Measurements from ENCODE around the gene MADCAM1.
"Not testable (repeated sequence)": the region's sequence is repeated elsewhere in the genome, so short reads cannot be mapped to it uniquely, and the experiment has no call there.

MADCAM1 gene

GRCh38 chr19:496112-496665 is at the start of gene MADCAM1:
MADCAM1 (plus strand) TSS chr19:496486; CDS start chr19:496500, 14 bp downstream.
- FAIRE-seq: no peak

DNA sequence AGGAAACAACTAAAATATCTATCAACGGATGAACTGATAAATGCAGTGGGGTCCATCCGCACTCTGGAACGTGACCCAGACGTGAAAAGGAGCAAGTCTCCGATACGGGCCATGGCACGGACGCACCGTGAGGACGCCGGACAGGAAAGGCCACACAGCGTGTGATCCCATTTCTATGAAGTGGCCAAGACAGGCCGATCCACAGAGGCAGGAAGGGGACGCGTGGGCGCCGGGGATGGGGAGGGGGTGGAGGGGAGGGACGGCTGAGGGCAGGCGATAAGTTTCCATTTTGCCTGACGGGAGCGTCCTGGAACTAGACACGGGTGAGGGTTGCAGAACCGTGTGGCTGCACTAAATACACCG is 49.2 kb upstream of the MADCAM1 start:
- FAIRE-seq: no peak

GRCh38 chr19:447816-448560 is 48.3 kb upstream of the MADCAM1 start:
- FAIRE-seq: no peak

- no peak for FAIRE-seq
Observed at GRCh38 chr19:449916-450315, 46.4 kb upstream of the MADCAM1 start.

DNA sequence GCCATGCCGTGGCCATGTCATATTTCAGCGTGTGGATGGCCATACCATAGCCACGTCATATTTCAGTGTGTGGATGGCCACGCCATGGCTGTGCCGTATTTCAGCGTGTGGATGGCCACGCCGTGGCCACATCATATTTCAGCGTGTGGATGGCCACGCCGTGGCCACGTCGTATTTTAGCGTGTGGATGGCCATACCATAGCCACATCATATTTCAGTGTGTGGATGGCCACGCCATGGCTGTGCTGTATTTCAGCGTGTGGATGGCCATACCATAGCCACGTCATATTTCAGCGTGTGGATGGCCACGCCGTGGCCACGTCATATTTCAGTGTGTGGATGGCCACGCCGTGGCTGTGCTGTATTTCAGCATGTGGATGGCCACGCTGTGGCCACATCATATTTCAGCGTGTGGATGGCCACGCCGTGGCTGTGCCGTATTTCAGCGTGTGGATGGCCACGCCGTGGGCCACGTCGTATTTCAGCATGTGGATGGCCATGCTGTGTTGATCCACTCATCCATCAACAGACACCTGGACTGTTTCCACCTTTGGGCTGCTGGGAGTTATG is 45.3 kb upstream of the MADCAM1 start:
- FAIRE-seq: not testable (repeated sequence)

DNA sequence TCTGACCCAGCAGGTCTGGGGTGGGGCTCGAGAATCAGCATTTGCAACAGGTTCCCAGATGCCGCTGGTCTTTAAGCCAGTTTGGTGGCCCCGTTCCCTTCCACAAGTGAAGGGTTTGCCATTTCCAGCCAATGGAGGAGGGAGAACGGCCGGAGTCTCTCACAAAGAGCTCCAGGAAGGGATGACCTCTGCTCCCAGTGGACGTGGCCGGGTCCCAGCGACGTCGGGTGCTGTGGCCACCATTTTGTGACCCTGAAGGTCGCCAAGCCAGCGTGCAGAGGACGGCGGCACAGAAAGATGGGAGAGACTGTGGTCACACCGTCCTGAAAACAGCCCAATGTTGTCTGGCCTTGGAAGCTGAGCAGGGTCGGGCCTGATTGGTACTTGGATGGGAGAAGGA is 43.5 kb upstream of the MADCAM1 start:
- no peak for FAIRE-seq

GRCh38 chr19:453606-454005 is 42.7 kb upstream of the MADCAM1 start:
- no peak for FAIRE-seq

DNA sequence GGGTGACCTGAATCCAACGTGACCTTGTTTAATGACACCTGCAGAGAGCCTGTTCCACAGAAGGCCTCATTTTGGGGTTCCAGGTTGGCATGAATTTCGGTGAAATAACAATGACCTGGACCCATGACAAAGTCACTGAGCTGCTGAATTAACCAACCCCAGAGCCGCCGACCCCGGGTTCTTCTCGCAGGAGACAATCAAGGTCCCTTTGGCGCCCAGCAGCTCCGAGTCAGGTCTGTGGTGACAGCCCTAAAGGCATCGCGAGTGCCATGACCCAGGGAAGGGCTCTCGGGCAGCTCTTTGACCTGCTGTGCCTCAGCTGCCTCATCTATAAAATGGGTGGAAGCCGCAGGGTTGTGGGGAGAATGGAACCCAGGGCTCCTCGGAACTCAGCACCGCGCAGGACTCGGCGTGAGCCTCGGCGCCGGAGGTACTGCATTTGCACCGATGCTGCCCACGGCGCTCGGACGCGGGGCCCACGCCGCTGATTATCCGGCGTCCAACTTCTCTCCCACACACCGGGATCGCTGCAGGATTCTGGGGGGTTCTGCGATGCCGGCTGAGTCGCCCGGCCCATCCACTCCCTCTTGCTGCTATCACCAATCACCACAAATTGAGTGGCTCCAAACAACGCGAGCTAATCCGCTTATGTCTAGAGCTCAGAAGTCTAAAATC is 41.1 kb upstream of the MADCAM1 start:
- FAIRE-seq: no peak

- no peak for FAIRE-seq
Observed at GRCh38 chr19:455851-456546, 40.3 kb upstream of the MADCAM1 start.

DNA sequence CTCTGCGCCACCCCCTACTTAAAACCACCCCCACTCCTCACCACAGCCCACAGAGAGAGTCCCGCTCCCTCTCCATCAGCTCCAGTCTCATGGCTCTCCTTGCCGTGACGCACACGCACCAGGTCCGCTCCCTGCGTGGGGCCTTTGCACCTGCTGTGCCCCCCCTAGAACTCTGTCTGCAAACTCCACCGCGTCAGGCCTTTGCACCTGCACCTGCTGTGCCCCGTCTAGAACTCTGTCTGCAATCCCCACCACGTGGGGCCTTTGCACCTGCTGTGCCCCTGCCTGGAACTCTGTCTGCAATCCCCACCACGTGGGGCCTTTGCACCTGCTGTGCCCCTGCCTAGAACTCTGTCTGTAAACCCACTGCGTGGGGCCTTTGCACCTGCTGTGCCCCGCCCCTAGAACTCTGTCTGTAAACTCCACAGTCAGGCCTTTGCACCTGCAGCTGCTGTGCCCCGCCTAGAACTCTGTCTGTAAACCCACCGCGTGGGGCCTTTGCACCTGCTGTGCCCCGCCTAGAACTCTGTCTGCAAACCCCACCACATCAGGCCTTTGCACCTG is 39.7 kb upstream of the MADCAM1 start:
- FAIRE-seq: no peak

GRCh38 chr19:457636-458035 is 38.6 kb upstream of the MADCAM1 start:
- no peak for FAIRE-seq

DNA sequence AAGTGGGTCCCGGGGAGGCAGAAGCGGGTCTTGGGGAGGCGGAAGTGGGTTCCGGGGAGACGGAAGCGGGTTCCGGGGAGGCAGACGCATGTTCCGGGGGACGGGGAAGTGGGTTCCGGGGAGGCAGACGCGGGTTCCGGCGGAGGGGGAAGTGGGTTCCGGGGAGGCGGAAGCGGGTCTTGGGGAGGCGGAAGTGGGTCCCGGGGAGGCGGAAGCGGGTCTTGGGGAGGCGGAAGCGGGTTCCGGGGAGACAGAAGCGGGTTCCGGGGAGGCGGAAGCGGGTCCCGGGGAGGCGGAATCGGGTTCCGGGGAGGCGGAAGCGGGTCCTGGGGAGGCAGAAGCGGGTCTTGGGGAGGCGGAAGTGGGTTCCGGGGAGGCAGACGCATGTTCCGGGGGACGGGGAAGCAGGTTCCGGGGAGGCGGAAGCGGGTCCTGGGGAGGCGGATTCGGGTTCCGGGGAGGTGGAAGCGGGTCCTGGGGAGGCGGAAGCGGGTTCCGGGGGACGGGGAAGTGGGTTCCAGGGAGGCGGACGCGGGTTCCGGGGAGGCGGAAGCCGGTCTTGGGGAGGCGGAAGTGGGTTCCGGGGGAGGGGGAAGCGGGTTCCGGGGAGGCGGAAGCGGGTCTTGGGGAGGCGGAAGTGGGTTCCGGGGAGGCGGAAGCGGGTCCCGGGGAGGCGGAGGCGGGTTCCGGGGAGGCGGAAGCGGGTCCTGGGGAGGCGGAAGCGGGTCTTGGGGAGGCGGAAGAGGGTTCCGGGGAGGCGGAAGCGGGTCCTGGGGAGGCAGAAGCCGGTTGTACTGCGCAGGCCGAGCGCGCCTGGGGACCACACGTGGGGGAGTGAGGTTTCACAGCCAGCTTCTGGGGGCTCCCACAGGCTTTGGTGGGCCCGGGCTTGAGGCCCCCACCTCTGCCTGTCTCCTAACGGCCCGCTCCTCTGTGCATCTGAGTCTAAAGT is 37.9 kb upstream of the MADCAM1 start:
- no peak for FAIRE-seq

DNA sequence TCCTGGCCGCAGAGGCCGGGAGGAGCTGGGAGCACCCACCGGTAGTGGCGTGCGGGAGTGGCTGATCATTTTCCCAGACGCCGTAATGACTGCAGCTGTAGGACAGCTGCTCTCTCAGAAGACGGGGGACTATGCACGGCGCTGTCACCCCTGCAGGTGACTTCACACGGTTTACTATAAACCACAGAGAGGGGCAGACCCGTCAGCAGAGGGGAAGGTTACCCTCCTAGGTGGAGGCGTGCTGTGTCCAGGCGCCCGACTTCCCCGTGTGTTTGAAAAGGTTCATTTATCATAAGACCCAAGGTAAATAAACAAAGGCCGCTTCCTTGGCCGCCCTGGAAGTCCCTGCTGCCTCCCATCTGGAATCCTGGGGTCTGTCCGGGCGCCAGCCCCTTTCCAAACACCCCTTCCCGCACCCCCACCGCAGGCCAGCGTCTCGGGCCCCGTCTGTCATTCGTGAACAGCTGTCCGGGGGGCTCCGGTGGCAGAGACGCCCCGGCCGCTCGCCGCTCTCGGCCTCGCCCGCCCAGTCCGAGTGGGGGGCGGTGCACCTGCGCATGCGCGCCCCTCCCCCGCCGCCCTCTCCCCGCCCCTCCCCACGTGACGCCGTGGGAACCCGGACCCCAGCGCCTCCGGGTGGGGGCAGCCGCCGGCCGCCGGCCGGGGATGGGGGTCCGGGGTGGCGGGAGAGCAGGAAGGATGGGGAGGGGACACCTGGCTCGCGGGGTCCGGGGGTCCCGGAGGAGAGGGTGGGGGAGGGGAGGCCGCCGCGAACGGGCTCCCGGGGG is 36.4 kb upstream of the MADCAM1 start:
- no peak for FAIRE-seq

DNA sequence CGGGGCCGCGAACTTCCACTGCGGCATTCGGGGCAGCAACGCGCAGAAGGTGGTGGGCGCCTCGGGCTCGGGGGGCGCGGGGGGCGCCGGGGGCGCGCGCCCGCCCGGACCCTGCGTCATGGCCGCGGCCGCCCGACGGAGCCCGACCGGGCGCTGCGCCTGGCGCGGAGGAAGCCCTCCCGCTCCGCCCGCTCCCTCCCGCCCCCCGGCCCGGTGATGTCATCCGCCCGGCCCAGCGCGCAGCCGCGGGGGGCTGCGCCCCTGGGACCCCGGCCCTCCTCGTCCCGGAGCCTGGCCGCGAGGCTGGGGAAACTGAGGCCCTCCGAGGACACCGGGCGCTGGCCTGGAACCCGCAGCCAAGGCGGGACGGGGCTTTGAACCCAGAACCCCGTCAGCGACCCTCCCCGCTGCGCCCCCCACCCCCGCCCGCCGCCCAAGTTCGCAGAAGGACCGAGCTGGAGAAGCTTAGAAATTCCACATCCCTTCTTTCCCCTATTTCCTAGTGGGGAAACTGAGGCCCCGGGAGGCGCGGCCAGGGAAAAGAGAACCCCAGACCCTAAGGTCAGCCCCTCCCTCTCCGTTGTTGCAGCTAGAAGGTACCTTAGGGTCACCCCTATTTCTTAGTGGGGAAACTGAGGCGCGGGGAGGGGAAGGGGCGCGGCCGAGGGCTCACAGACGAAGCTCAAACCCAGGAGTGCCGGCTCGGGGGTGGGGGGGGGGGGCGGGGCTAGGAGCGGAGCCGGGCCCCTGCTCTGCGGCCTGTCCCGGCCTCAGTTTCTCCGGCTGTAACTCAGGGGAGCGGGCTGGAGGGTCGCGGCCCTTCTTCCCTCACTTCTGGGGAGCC is 35.2 kb upstream of the MADCAM1 start, which contains the start of gene SHC2:
Gene SHC2, minus strand, starts transcription at position 157 of the 844 bp plus-strand sequence. Its CDS starts 37 bp downstream, at position 120.
- no peak for FAIRE-seq

DNA sequence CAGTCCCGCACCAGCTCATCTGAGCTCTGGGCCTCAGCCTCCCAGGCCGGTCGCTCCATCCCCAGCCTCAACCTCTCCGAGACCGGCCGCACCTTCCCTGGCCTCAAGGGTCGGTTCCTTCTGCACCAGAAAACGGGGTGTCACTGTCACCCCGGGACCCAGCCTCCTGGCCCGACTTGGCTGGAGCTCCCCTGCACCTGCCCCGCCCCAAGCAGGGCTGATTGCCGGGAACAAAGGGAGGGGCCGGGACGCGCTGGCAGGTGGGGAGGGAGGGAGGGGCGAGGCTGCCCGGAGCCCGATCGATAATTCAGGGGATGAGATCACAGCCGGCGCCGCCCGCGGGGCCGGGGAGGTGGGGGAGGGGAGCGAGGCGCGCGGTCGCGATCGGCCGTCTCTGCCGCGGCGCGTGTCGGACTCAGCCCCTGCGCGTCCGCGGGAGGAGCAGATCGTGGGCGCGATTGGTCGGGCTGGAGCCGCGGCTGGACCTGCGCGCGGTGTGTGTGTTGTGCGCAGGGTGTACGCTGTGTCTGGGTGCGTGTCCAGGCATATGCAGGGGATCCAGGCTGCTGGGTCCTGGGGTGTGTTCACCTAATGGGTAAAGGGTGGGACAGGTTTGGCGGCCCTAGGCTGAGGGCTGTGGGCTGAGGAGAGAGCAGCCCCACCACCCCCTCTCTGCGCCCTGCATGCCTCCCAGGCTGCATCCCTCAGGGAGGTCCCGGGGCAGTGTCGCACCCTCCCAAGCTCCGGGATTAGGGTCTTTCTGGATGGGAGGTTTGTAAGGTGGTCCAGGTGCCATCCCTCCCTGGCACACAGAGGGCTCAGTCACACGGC is 34.4 kb upstream of the MADCAM1 start:
- FAIRE-seq: no peak

GRCh38 chr19:463483-464207 is 32.6 kb upstream of the MADCAM1 start:
- FAIRE-seq: no peak

DNA sequence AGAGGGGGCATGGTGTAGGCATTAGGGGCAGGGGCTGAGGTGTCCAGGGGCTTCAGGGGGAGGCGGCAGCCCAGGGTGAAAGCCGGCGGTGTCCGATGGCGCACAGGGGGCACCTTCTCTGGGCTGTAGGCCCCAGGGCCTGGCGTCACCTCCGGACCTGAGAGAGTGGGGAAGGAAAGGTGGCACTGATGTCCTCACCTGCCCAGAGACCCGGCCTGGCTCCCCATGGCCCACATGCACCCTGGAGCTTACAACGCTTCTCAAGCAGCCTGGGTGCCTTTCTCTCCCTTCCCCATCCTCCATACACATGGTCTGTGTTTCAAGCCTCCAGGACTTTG is 32.1 kb upstream of the MADCAM1 start:
- no peak for FAIRE-seq
